ENCODE measurements around the gene SLAMF1.

The SLAMF1 gene

GRCh38 chr1:160576884-160577283, 70.0 kb downstream of the SLAMF1 start:
- TF ChIP-seq CTCF (IDR thresholded peaks at IDR 0.05; ENCODE audit: low read depth, low read length) (no peak), EZH2phosphoT487 (IDR thresholded peaks at IDR 0.05; ENCODE audit: low read depth) (no peak)
- Histone ChIP-seq H3K36me3 (replicated peaks; ENCODE audit: low read depth, low read length) (no peaks in the 10 kb centered on the region), H3K4me3 (ENCODE audit: low read length) (no peak overlapping the region), H2AFZ (ENCODE audit: low read depth, low read length) (no peak overlapping the region), H3K4me1 (ENCODE audit: low read length) (peaks cover 17% of the 10 kb centered on the region), H4K20me1 (ENCODE audit: insufficient read depth, low read length) (no peaks in the 10 kb centered on the region), H3K79me2 (ENCODE audit: low read length) (no peaks in the 10 kb centered on the region), H3K9me3 (ENCODE audit: insufficient read depth, low read length) (no peaks in the 10 kb centered on the region), H3K9ac (ENCODE audit: low read length) (no peak overlapping the region), H3K27ac (ENCODE audit: low read length) (no peak overlapping the region), H3K4me2 (ENCODE audit: low read length) (no peak overlapping the region), H3K27me3 (ENCODE audit: low read depth, low read length) (no peaks in the 10 kb centered on the region)

GRCh38 chr1:160576390-160576789, 70.5 kb downstream of the SLAMF1 start:
- Histone ChIP-seq H3K9ac (ENCODE audit: low read length) (no peak overlapping the region), H3K79me2 (ENCODE audit: low read length) (no peaks in the 10 kb centered on the region), H4K20me1 (ENCODE audit: insufficient read depth, low read length) (no peaks in the 10 kb centered on the region), H3K36me3 (replicated peaks; ENCODE audit: low read depth, low read length) (no peaks in the 10 kb centered on the region), H3K27ac (ENCODE audit: low read length) (no peak overlapping the region), H3K4me1 (ENCODE audit: low read length) (peaks cover 17% of the 10 kb centered on the region), H3K27me3 (ENCODE audit: low read depth, low read length) (no peaks in the 10 kb centered on the region), H3K4me3 (ENCODE audit: low read length) (no peak overlapping the region), H3K4me2 (ENCODE audit: low read length) (no peak overlapping the region), H2AFZ (ENCODE audit: low read depth, low read length) (no peak overlapping the region), H3K9me3 (ENCODE audit: insufficient read depth, low read length) (no peaks in the 10 kb centered on the region)
- TF ChIP-seq EZH2phosphoT487 (IDR thresholded peaks at IDR 0.05; ENCODE audit: low read depth): no peak
- TF ChIP-seq CTCF (IDR thresholded peaks at IDR 0.05; ENCODE audit: low read depth, low read length): no peak

GRCh38 chr1:160575112-160575664, 71.7 kb downstream of the SLAMF1 start:
- peaks cover 12% of the 10 kb centered on the region for H3K4me1 ChIP-seq (ENCODE audit: low read length)
- H3K27ac ChIP-seq (ENCODE audit: low read length): no peak overlapping the region
- no peak overlapping the region for H3K4me2 ChIP-seq (ENCODE audit: low read length)
- no peaks in the 10 kb centered on the region for H3K36me3 ChIP-seq (replicated peaks; ENCODE audit: low read depth, low read length)
- TF ChIP-seq CTCF (IDR thresholded peaks at IDR 0.05; ENCODE audit: low read depth, low read length) (no peak), EZH2phosphoT487 (IDR thresholded peaks at IDR 0.05; ENCODE audit: low read depth) (no peak)
- H3K9ac ChIP-seq (ENCODE audit: low read length): no peak overlapping the region
- H4K20me1 ChIP-seq (ENCODE audit: insufficient read depth, low read length): no peaks in the 10 kb centered on the region
- no peak overlapping the region for H2AFZ ChIP-seq (ENCODE audit: low read depth, low read length)
- no peaks in the 10 kb centered on the region for H3K27me3 ChIP-seq (ENCODE audit: low read depth, low read length)
- no peak overlapping the region for H3K4me3 ChIP-seq (ENCODE audit: low read length)
- H3K9me3 ChIP-seq (ENCODE audit: insufficient read depth, low read length): no peaks in the 10 kb centered on the region
- no peaks in the 10 kb centered on the region for H3K79me2 ChIP-seq (ENCODE audit: low read length)

GRCh38 chr1:160570840-160571239, 76.0 kb downstream of the SLAMF1 start:
- H3K4me1 ChIP-seq (ENCODE audit: low read length): peaks cover 1% of the 10 kb centered on the region
- H3K27ac ChIP-seq (ENCODE audit: low read length): no peak overlapping the region
- no peaks in the 10 kb centered on the region for H3K79me2 ChIP-seq (ENCODE audit: low read length)
- no peak for TF ChIP-seq EZH2phosphoT487 (IDR thresholded peaks at IDR 0.05; ENCODE audit: low read depth)
- TF ChIP-seq CTCF (IDR thresholded peaks at IDR 0.05; ENCODE audit: low read depth, low read length): no peak
- H3K4me3 ChIP-seq (ENCODE audit: low read length): no peak overlapping the region
- no peaks in the 10 kb centered on the region for H3K27me3 ChIP-seq (ENCODE audit: low read depth, low read length)
- no peak overlapping the region for H2AFZ ChIP-seq (ENCODE audit: low read depth, low read length)
- no peaks in the 10 kb centered on the region for H3K9me3 ChIP-seq (ENCODE audit: insufficient read depth, low read length)
- no peaks in the 10 kb centered on the region for H3K36me3 ChIP-seq (replicated peaks; ENCODE audit: low read depth, low read length)
- no peak overlapping the region for H3K4me2 ChIP-seq (ENCODE audit: low read length)
- H3K9ac ChIP-seq (ENCODE audit: low read length): no peak overlapping the region
- no peaks in the 10 kb centered on the region for H4K20me1 ChIP-seq (ENCODE audit: insufficient read depth, low read length)
